ENCODE measurements around the gene SLC25A12. TPM values are rescaled to one million over a fixed set of nuclear protein-coding genes. Genes with fewer than 3 reads are reported as not detected.

SLC25A12 gene
- total RNA-seq, 3 donors from 2014 or later (not counting 1 experiment from before 2014, with no cell fraction given), result 18.7 to 21.7 (median 19.0) TPM

DNA sequence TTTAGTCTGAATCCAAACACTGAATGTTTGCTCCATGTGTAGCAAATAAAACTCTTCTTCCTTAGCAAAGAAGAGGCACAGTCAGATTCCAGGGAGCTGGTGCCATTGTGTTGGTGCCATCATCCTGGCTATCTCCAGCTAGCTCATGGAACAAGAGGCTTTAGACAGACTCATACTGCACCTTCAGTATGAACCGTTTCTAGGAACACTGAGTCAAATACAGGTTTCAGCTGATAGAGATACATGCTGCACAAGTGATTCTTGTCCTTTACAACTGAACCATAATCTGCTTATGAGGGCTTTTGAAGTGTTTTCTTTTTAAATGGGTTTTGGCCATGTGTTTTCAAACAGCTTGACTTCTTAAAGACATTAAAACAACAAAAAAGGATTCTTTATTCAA, 148.9 kb downstream of the SLC25A12 start:
- no peaks in the 10 kb centered on the region for H3K4me1 ChIP-seq (ENCODE audit: control insufficient read depth, insufficient read depth, low read length)
- no peak overlapping the region for H3K4me3 ChIP-seq (ENCODE audit: low read length)
- Mint-ChIP-seq H3K9me3 (no peaks in the 10 kb centered on the region), H3K4me3 (no peak overlapping the region), H3K4me1 (peaks cover 0 to 4% of the 10 kb centered on the region in 2 donors), H3K27ac (no peak overlapping the region), H3K27me3 (ENCODE audit: low read depth in 2 of 2) (no peaks in the 10 kb centered on the region), H3K36me3 (peaks cover 23% of the 10 kb centered on the region)
- no peak for ATAC-seq
- no peak overlapping the region for H3K27ac ChIP-seq (ENCODE audit: low read length)
- 75% methylated on average over 1 of the region's 1 CpG for WGBS (ENCODE audit: insufficient coverage)
- TF ChIP-seq, protein P1, sequence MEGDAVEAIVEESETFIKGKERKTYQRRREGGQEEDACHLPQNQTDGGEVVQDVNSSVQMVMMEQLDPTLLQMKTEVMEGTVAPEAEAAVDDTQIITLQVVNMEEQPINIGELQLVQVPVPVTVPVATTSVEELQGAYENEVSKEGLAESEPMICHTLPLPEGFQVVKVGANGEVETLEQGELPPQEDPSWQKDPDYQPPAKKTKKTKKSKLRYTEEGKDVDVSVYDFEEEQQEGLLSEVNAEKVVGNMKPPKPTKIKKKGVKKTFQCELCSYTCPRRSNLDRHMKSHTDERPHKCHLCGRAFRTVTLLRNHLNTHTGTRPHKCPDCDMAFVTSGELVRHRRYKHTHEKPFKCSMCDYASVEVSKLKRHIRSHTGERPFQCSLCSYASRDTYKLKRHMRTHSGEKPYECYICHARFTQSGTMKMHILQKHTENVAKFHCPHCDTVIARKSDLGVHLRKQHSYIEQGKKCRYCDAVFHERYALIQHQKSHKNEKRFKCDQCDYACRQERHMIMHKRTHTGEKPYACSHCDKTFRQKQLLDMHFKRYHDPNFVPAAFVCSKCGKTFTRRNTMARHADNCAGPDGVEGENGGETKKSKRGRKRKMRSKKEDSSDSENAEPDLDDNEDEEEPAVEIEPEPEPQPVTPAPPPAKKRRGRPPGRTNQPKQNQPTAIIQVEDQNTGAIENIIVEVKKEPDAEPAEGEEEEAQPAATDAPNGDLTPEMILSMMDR (IDR thresholded peaks at IDR 0.05), result no peak
- intact Hi-C loops (cut with micrococcal nuclease), result no loop called here
- H3K27me3 ChIP-seq (ENCODE audit: control insufficient read depth, insufficient read depth, low read length), result no peaks in the 10 kb centered on the region
- peaks cover 51% of the 10 kb centered on the region for H3K36me3 ChIP-seq (ENCODE audit: control insufficient read depth, insufficient read depth, low read length)
- H3K9me3 ChIP-seq (ENCODE audit: control insufficient read depth, insufficient read depth, low read length), result no peaks in the 10 kb centered on the region
- no peak for DNase-seq

- no peak overlapping the region for H3K4me3 Mint-ChIP-seq
- intact Hi-C loops (cut with micrococcal nuclease), result no loop called here
- DNase-seq (no peak), ATAC-seq (no peak)
- no peak overlapping the region for H3K27ac Mint-ChIP-seq
- H3K4me1 ChIP-seq (ENCODE audit: control insufficient read depth, insufficient read depth, low read length), result no peaks in the 10 kb centered on the region
- no peaks in the 10 kb centered on the region for H3K9me3 Mint-ChIP-seq
- H3K36me3 Mint-ChIP-seq, result peaks cover 8% of the 10 kb centered on the region
- TF ChIP-seq, protein P1 (IDR thresholded peaks at IDR 0.05), result no peak
- no peaks in the 10 kb centered on the region for H3K9me3 ChIP-seq (ENCODE audit: control insufficient read depth, insufficient read depth, low read length)
- no peak overlapping the region for H3K4me3 ChIP-seq (ENCODE audit: low read length)
- H3K36me3 ChIP-seq (ENCODE audit: control insufficient read depth, insufficient read depth, low read length), result peaks cover 40% of the 10 kb centered on the region
- 86% methylated on average over 1 of the region's 1 CpG for WGBS (ENCODE audit: insufficient coverage)
- H3K27me3 Mint-ChIP-seq (ENCODE audit: low read depth in 2 of 2), result no peaks in the 10 kb centered on the region
- no peak overlapping the region for H3K27ac ChIP-seq (ENCODE audit: low read length)
- H3K27me3 ChIP-seq (ENCODE audit: control insufficient read depth, insufficient read depth, low read length), result no peaks in the 10 kb centered on the region
- peaks cover 0 to 4% of the 10 kb centered on the region in 2 donors for H3K4me1 Mint-ChIP-seq
These were observed 151.3 kb downstream of the SLC25A12 start for GRCh38 chr2:171742760-171743159.

- intact Hi-C loops (cut with micrococcal nuclease), result no loop called here
- Histone ChIP-seq H3K9me3 (ENCODE audit: control insufficient read depth, insufficient read depth, low read length) (no peaks in the 10 kb centered on the region), H3K36me3 (ENCODE audit: control insufficient read depth, insufficient read depth, low read length) (peaks cover 32% of the 10 kb centered on the region), H3K27me3 (ENCODE audit: control insufficient read depth, insufficient read depth, low read length) (no peaks in the 10 kb centered on the region), H3K4me1 (ENCODE audit: control insufficient read depth, insufficient read depth, low read length) (no peaks in the 10 kb centered on the region), H3K27ac (ENCODE audit: low read length) (no peak overlapping the region), H3K4me3 (ENCODE audit: low read length) (no peak overlapping the region)
- DNase-seq (no peak), ATAC-seq (no peak)
- peaks cover 0 to 4% of the 10 kb centered on the region in 2 donors for H3K4me1 Mint-ChIP-seq
- WGBS (ENCODE audit: insufficient coverage), result 67% methylated on average over 1 of the region's 2 CpGs
- TF ChIP-seq, protein P1 (IDR thresholded peaks at IDR 0.05), result no peak
- no peaks in the 10 kb centered on the region for H3K9me3 Mint-ChIP-seq
- H3K4me3 Mint-ChIP-seq, result no peak overlapping the region
- no peaks in the 10 kb centered on the region for H3K27me3 Mint-ChIP-seq (ENCODE audit: low read depth in 2 of 2)
- peaks cover 8% of the 10 kb centered on the region for H3K36me3 Mint-ChIP-seq
- H3K27ac Mint-ChIP-seq, result peak overlapping the region in 1 of 2 donors; percentile 1
These were observed 152.9 kb downstream of the SLC25A12 start for GRCh38 chr2:171741189-171741588.

DNA sequence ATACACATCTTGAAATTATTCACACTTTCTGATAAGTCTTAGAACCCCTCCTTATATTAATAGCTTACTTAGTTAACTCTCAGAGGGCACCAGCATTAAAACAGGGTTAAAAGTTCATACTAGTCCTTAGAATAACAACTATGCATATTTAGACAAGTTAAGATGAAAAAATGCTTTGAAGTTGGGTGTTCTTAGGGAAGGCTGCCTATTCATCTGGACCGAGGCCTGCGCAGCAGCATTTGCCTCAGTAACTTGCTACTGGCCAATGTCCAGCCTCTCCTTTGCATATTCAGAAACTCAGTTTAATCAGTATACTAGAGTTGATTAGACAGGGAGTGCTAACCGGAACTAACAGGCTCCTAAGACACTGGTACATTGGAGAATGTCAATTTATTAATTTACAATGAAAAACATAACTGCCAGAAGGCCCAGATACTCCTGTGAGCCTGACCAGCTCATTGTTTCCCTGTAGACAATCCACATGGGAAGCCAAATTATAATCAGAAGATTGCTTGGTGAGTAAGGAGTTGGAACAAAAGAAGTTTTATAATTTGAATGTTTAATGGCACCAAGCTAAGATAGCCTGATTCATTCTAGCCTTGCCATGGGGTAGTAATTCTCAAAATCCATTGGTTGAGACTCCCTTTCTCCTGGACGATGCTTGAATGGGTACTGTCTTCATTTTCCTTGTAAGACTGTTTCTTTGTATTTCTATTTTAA, 157.9 kb downstream of the SLC25A12 start:
- H3K36me3 Mint-ChIP-seq, result peaks cover 18% of the 10 kb centered on the region
- intact Hi-C loops (cut with micrococcal nuclease), result no loop called here
- H3K9me3 Mint-ChIP-seq, result no peaks in the 10 kb centered on the region
- Histone ChIP-seq H3K27ac (ENCODE audit: low read length) (no peak overlapping the region), H3K4me3 (ENCODE audit: low read length) (no peak overlapping the region), H3K4me1 (ENCODE audit: control insufficient read depth, insufficient read depth, low read length) (no peaks in the 10 kb centered on the region), H3K9me3 (ENCODE audit: control insufficient read depth, insufficient read depth, low read length) (no peaks in the 10 kb centered on the region), H3K36me3 (ENCODE audit: control insufficient read depth, insufficient read depth, low read length) (peaks cover 40% of the 10 kb centered on the region), H3K27me3 (ENCODE audit: control insufficient read depth, insufficient read depth, low read length) (no peaks in the 10 kb centered on the region)
- no peak overlapping the region for H3K27ac Mint-ChIP-seq
- H3K27me3 Mint-ChIP-seq (ENCODE audit: low read depth in 2 of 2), result no peaks in the 10 kb centered on the region
- WGBS (ENCODE audit: insufficient coverage), result 100% methylated on average over 2 of the region's 4 CpGs
- DNase-seq, result no peak
- TF ChIP-seq, protein P1 (IDR thresholded peaks at IDR 0.05), result no peak
- no peak overlapping the region for H3K4me3 Mint-ChIP-seq
- ATAC-seq, result no peak
- peaks cover 4 to 6% of the 10 kb centered on the region in 2 donors for H3K4me1 Mint-ChIP-seq
